ENCODE results near the gene WRNIP1.

- TF ChIP-seq CTCF (IDR thresholded peaks at IDR 0.05) (no peak), POLR2A (IDR thresholded peaks at IDR 0.05) (no peak)
Observed at GRCh38 chr6:2773449-2773848, 8.3 kb downstream of the WRNIP1 start.
